GM19328 (cell line): ENCODE results near the gene SIMC1.
"Not testable (repeated sequence)": the region's sequence is repeated elsewhere in the genome, so short reads cannot be mapped to it uniquely, and the experiment has no call there.

Source experiments
- ATAC-seq: cut with Tn5 transposase; IDR thresholded peaks from one replicate; pipeline ENCODE4 v1.9.1; 2021; ENCODE audit warnings: mild to moderate bottlenecking, moderate library complexity; ENCODE audit not compliant: unreplicated experiment

Gene SIMC1

GRCh38 chr5:176214466-176215021 lies 23.7 kb upstream of the SIMC1 start:
- ATAC-seq: not testable (repeated sequence)

GRCh38 chr5:176216393-176216916 lies 21.8 kb upstream of the SIMC1 start:
- not testable (repeated sequence) for ATAC-seq

DNA sequence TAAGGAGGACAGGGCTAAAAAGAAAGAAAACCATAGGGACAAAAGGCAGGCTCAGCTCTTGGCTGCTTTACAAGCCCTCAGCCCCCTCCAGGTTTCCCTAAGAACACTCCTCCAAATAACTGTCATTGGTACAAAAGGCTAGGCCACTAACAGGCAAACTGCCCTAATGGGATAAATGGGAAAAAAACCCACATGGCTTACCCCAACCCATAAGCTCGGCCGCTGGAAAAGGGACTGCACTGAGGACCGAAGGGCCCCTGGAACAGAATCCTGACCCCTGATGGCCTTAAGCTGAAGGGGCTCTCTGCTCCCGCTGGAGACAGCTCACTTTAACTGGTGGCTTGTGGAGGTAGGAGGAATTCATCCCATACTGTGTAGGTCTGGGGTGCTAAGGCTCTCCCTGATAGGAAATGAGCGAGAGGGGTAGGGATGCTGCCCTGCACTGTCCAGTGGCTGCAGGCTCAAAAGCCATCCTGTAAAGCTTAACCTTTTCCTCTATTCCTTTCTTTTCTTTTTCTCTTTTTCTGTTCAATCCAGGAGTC lies 21.0 kb upstream of the SIMC1 start:
- ATAC-seq: not testable (repeated sequence)

DNA sequence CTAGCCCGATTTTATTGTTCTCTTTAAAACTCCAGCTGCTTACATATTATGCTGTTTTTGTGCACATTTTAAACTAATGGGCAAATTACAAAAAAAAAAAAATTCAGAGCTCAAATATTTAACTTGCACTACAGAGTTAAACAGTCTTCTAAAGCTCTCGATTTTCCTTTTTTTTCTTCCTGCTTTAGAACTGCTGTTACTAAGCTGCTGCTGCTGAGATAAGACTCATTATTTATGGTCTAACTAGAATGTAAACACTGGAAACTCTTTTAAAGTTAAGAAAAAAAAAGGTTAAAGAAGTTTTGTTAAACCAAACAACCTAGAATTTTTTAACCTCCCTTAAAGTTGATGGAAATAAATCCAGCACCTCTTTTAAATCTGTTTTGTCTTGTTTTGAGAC lies 20.5 kb upstream of the SIMC1 start:
- ATAC-seq: not testable (repeated sequence)

DNA sequence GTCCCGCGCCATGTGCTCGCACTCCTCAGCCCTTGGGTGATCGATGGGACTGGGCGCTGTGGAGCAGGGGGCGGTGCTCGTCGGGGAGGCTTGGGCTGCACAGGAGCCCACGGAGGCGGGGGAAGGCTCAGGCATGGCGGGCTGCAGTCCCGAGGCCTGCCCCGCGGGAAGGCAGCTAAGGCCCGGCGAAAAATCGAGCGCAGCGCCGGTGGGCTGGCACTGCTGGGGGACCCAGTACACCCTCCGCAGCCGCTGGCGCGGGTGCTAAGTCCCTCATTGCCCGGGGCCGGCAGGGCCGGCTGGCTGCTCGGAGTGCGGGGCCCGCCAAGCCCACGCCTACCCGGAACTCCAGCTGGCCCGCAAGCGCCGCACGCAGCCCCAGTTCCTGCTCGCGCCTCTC lies 16.2 kb upstream of the SIMC1 start:
- not testable (repeated sequence) for ATAC-seq

DNA sequence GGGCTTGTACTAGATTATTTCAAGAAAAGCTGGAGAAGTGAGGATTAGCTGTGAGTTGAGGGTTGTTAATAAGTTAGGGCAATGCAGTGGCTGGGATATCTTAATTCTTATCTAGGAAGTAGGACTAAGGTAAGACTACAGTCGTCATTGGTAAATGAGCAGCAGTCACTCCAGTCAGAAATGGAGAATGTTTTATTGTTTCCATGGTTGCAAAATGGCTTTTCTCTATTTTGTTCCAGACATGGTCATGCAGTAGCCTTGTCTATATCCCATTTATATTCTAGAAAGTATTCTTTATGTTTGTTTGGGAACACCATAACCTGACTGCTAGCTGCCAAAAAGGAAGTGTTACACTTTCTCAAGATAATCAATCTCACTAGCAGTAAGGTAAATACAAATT lies 9.9 kb upstream of the SIMC1 start:
- ATAC-seq: not testable (repeated sequence)

DNA sequence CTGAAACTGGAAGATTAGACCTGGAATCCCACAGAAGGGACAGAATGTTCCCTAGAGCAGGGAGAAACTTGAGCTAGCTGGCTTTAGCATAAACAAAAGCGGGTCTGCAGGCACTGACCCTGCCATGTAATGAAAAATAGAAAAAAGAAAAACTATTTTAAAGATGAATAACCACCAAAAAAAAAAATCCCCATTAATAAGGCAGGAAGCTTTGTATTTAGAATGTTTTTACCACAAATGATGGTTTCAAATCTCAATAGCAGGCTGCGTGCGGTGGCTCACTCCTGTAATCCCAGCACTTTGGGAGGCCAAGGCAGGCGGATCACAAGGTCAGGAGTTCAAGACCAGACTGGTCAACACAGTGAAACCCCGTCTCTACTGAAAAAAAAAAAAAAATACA lies 5.0 kb upstream of the SIMC1 start:
- not testable (repeated sequence) for ATAC-seq

DNA sequence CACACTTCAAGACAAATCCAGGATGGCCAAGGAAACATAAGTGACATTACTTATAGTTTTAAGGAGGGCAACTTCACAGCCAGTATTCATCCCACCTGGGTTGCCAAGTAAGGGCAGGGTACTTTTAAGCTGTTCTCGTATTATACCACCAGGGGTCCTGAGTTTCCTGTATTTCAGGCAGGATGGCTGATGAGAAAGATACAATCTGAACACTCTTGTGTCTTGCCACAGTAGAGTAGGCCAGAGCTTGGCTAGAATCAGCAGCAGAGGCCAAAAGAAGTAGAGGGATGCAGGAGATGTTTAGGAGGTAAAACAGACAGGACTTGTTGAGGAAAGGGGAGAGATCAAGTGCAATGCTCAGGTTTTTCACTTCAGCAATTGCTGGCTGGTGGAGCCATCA lies 3.1 kb upstream of the SIMC1 start:
- ATAC-seq: not testable (repeated sequence)

GRCh38 chr5:176238645-176239283 lies 540 bp downstream of the SIMC1 start:
- ATAC-seq: peak; percentile 39

GRCh38 chr5:176239304-176239703 lies 1.1 kb downstream of the SIMC1 start:
- not testable (repeated sequence) for ATAC-seq

GRCh38 chr5:176244318-176244717 lies 6.1 kb downstream of the SIMC1 start:
- not testable (repeated sequence) for ATAC-seq

- not testable (repeated sequence) for ATAC-seq
Measured at GRCh38 chr5:176245074-176245473, 6.8 kb downstream of the SIMC1 start.

DNA sequence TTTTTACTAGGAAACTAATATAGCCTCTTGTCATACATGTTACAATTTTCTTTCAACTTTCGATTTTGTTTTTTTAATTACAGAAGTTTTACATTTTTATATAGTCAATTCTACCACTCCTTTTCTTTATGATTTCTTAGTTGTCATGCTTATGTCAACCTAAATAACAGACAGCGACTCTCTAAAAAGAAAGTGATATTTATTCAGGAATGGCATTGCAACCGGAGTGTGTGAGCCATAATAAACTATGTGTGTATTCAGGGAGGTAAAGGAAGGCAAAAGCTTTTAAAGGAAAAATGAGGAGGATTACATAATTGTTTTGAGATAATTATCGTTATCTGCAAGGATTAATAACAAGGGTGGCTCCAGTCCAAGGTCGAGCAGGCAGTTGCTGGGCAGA lies 7.3 kb downstream of the SIMC1 start:
- ATAC-seq: not testable (repeated sequence)

GRCh38 chr5:176250691-176251090 lies 12.5 kb downstream of the SIMC1 start:
- ATAC-seq: not testable (repeated sequence)

GRCh38 chr5:176252171-176252570 lies 13.9 kb downstream of the SIMC1 start:
- ATAC-seq: not testable (repeated sequence)

- not testable (repeated sequence) for ATAC-seq
Measured at GRCh38 chr5:176253370-176254065, 15.3 kb downstream of the SIMC1 start.

DNA sequence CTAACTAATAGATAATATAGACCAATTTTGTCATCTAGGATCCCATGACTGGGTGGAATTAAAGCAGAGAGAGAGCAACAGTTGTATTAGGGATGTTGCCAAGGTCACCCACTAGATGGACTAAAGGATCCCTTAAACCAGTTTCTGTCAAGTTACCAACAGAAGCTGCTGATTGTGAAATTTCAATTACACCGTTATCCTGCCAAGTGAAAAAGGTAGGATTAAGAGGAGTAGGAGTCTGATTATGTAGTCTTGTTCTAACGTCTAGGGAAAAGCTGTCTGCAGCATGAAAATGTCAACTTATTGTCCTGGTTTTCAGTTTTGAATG lies 15.8 kb downstream of the SIMC1 start:
- not testable (repeated sequence) for ATAC-seq

- ATAC-seq: not testable (repeated sequence)
Measured at GRCh38 chr5:176257871-176258505, 19.8 kb downstream of the SIMC1 start.

DNA sequence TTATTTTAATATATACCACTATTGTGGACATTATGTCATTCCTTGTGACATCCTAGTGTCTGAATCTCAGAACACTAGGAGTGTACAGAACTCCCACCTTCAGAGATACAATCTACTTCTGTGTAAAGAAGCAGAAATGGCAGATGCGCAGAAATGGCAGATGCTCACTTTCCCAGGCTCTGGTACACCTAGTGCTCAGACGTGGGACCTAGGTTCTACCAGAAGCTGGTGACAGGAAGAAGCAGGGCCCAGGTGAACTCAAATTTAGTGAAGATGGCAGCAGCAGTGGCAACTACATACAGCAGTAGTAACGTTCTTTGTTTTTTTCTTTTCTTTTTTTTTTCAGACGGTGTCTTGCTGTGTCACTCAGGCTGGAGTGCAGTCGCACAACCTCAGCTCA lies 22.5 kb downstream of the SIMC1 start:
- ATAC-seq: not testable (repeated sequence)

DNA sequence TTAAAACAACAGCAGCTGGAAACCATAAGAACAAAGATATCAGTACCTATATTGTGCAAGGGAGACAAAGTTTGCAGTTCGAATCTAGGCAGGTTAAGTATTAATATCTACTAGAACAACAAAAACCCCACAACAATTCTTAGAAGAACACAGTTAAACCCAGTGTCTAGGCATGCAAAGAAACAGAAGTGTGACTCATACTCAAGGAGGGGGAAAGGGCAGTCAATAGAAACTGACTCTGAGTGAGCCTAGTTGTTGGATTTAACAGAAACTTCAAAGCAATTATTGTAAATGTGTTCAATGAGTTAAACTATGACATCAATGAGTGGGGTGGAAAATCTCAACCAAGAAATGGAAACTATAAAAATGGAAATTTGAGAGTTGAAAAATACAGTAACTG lies 28.2 kb downstream of the SIMC1 start:
- not testable (repeated sequence) for ATAC-seq

- not testable (repeated sequence) for ATAC-seq
Measured at GRCh38 chr5:176289018-176289417, 50.8 kb downstream of the SIMC1 start.
